Erythroblast (primary cell): Measurements from ENCODE around the gene CLRN2.

Experiments used
- GATA1 ChIP-seq: IDR thresholded peaks from 2 replicates; pipeline ENCODE4 v1.6.1; 2011; ENCODE audit warnings: low read depth, mild to moderate bottlenecking, control low read depth, low read length, moderate library complexity
- POLR2A ChIP-seq: IDR thresholded peaks from 2 replicates; pipeline ENCODE4 v1.6.1; 2011; ENCODE audit warnings: mild to moderate bottlenecking, low read length

- TF ChIP-seq POLR2A (no peak), GATA1 (no peak)
Measured at GRCh38 chr4:17535906-17536305, 20.9 kb downstream of the CLRN2 start.
